HG03442 (cell line): ENCODE results near the gene PTCD1.

Experiments
- ATAC-seq: cut with Tn5 transposase; IDR thresholded peaks from one replicate; pipeline ENCODE4 v1.9.1; 2021; ENCODE audit warnings: mild to moderate bottlenecking, moderate library complexity; ENCODE audit not compliant: unreplicated experiment

The PTCD1 gene

DNA sequence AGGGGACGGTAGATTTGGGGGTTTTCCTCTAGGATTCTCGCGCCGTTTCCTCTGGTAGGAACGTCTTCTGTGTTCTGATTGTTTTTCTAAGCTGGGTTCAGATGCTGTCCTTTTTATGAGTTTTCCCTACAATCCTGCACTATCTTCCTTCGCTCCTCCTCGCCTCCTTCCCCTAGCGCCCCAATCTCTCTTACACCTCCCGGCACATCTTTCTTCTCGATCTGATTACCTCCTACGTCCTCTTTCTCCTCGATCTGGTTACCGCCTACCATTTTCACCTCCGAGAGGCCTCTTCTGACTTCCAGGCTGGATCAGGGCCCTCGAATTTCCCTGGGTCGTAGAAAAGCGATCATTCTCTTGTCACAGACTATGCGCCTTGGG lies 29.4 kb downstream of the PTCD1 start:
- no peak for ATAC-seq

DNA sequence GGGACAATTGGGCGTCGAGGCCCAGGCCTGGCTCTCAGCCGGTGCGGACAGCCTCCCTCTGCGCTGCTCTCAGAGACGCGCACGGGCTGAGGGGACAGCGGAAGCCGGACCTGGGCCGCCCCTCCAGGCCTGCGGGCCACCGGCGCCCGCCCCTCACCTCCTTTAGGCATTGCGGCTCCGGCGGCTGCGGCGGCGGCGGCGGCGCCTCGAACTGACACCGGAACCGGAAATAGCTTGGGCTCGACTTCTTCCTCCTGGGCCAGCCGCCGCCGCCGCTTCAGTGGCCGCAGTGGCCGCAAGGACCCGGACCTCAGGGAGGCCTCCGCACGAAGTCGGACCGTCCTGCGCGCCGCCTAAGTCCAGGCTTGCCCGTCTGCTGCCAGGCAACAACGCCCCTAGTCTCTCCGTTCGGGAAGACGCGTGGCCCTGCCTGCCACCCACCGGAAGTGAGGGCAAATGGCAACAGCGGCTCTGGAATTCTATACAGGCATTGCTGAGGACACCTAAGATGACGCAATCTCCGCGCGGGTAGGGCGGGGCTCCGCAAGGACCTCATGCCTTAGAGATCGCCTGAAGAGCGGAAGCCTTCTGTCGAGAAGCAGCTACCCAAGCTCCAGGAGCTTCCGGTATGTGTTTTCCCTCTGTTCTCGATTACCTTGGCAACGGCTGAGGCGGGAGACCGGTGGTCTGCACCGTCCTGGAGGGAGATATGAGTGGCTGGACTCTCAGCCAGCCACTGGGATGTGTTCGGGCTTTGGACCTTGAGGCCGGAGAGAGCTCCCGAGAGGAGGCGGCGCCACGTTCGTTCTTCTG lies 30.0 kb downstream of the PTCD1 start, which contains the start of the genes BUD31 and PDAP1:
TSS of gene BUD31 (plus strand) at position 591 of the 813 bp plus-strand sequence. CDS start 2,124 bp downstream, outside the sequence.
TSS of gene PDAP1 (minus strand) at position 219 of the 813 bp plus-strand sequence. CDS start at position 170, 49 bp downstream.
- ATAC-seq: peak; percentile 70

GRCh38 chr7:99407872-99408378 lies 30.7 kb downstream of the PTCD1 start:
- ATAC-seq: no peak

GRCh38 chr7:99406557-99406956 lies 32.0 kb downstream of the PTCD1 start:
- no peak for ATAC-seq

DNA sequence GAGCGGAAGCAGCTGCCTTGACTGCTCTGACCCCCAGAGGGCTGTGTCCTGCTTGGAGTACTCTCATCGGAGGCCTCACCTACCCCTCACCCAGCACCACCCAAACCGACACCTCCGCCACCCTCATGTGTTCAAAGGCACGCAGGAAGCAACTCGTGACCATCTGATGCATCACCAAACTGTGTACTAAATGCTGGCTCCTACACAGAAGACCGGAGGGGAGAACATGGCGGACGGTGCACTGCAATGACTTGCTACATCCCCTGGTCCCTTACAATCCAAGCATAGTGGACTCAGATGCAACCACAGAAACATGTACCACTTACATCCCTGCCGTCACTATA lies 33.6 kb downstream of the PTCD1 start:
- ATAC-seq: no peak

DNA sequence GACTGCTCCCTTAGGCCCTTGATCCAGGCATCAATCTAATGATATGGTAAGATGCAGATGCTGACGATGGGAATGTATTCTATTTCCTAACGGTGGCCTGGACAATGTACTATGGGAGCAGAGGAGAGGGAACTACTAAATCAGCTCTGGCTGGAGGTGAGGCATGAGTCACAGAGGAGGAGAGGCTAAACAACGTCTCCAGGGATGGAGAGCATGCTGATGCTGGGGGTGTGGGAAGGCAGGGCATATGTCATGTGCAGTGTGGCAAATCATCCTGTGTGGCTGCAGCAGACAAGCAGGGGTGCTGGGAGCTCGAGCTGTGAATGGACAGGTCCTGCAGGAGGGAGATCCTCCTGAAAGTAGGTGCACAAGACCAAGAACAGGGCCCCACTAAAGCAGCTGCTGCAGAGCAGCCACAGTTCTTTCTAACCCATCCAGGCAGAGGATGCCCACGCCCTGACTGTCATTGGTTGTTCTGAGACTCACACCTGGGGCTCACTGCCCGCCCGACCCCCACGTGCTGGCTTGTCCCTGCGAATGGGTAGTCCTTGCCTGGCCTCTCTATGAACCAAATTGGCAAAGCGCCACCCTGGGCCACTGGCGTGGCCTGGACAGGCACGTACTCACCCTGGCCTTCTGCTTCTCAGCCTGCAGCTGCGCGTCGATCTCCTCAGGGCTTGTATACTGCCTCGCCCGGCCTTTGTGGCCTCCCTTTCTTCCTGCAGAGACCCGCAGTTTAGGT lies 34.2 kb downstream of the PTCD1 start:
- ATAC-seq: no peak

- no peak for ATAC-seq
These were observed 34.8 kb downstream of the PTCD1 start for GRCh38 chr7:99403764-99404163.

DNA sequence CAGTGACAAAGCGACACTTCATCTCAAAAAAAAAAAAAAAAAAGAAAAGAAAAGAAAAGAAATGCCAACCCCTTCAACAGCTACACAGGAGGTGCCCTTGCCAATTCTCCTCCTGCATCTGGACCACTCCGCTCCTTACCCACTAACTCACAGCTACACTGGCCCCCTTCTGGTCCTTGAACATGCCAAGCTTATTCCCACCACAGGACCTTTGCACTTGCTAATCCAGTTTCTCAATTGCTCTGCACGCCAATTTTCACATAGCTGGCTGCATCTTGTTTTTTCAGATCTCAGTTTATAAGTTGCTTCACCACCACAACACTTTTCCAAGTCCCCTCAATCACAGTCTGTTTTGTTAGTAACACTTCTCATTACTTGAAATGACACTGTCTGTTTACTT lies 35.7 kb downstream of the PTCD1 start:
- no peak for ATAC-seq

- ATAC-seq: no peak
These were observed 39.0 kb downstream of the PTCD1 start for GRCh38 chr7:99399597-99399996.

DNA sequence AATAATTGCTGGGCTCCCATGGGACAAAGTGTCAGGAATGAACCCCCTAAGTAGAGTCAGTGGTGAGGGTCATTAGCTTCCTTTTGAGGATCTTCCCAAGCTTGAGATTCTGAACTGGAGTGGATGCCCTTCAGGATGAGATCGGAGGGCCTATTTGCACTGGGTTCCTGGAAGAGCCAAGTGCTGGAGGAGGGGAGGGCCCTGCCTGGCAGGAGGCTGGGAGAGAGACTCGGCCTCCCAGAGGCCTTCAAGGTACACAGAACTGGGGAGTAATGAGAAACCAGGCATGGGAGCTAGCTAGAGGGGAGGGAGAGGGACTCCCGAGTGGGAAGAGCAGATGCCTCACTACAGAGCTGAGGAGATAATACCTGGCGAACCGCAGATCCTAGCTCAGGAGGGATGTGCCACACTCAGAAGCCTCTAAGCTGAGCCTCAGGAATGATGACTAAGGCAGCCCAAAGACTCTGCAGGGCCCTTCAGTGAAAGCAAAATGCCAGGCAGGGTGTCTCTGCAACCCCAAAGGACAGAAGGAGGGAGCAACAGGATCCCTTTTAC lies 39.6 kb downstream of the PTCD1 start:
- no peak for ATAC-seq

- ATAC-seq: no peak
These were observed 41.2 kb downstream of the PTCD1 start for GRCh38 chr7:99397297-99397983.

GRCh38 chr7:99396418-99397296 lies 41.9 kb downstream of the PTCD1 start:
- ATAC-seq: no peak

DNA sequence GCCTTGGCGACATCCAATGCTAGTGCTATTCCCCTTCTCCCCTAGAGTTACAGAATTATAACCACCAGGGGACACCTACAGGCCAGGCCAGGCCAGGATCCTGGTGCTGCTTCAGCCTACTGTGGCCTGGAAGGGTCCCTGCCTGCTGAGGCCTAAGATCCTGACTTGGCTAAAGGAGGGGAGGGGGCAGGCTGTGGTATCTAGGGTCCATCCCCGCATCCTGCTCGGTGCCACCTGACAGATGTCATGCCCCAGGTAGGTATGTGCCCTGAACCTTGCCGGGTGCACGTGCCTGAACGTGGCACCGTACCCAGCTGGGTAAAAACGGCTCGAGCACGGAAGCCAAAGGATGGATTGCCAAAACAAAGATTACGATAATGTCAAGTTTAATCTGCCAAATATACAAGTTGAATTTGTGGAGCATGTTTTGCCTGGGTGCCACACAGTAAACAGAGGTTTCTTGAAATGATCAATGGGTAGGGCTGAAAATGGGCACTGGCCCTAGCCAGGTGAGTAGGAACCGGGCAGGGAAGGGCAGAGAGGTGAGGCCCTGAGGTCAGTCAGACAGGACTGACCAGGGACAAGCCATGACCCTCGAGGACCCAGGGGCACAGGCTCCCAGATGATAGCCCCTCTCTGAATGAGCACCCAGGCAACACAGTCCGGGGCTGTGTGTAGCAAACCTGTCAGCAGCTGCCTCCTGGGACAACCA lies 42.8 kb downstream of the PTCD1 start:
- ATAC-seq: no peak

DNA sequence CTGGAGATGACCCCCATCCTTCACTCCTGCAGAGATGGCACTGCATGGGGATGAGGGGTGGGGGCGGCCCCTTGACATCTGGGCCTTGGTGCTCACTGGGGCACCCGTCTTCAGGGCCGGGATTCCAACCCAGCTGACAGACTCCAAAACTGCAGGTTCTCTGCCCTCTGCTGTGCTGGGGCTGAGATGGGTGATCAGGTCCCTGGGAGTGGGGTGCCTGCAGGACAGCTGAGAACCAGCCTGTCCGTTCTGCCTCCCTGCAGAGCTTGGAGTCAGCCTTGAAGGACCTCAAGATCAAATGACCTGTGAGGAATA lies 44.5 kb downstream of the PTCD1 start:
- ATAC-seq: no peak

DNA sequence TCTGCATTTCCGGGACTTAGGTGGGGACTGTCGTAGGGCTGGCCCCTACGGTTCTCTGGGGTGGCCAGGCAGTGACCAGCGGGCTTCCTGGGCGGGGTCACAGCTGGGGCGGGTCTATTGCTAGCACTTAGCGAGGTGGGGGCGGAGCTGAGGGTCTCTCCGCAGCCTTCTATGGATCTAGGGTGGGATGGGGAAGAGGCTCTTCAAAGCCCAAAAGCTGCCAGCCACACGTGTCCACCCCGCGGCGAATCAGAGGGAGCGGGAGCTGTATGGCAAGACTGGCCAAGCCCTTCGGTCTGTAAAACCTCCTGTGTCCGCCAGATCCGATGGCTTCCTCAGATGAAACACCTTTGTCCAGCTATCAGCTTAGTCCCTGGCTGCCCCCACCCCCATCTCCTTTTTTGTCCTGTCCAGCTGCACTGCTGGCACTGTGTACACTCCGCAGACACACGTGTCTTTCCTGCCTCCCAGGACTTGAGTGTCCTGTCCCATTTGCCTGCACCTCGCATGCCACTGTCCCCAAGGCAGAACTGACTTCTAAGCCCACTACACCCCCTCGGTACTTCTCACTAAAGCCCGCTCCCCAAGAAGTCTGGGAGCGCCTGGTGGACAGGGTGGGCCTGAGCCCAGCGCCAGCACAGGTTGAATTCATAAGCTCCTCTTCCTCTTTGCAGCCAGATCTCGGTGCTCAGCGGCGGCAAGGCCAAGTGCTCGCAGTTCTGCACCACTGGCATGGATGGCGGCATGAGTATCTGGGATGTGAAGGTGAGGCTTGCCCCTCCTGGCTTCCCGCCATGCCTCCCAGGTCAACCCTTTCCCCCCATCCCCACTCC lies 45.0 kb downstream of the PTCD1 start:
- peak; percentile 21 for ATAC-seq

GRCh38 chr7:99392659-99393354 lies 45.8 kb downstream of the PTCD1 start:
- peak; percentile 51 for ATAC-seq

GRCh38 chr7:99392046-99392445 lies 46.6 kb downstream of the PTCD1 start:
- ATAC-seq: no peak

- no peak for ATAC-seq
These were observed 47.5 kb downstream of the PTCD1 start for GRCh38 chr7:99390941-99391602.
